AG04450 (cell line): ENCODE data around the gene GRB7. TPM values are rescaled to one million over a fixed set of nuclear protein-coding genes. Genes with fewer than 3 reads are reported as not detected.
"Not testable (repeated sequence)": the region's sequence is repeated elsewhere in the genome, so short reads cannot be mapped to it uniquely, and the experiment has no call there.

ENCODE experiments used
- CTCF ChIA-PET: fragments of 300-600, 350-600 bp; formaldehyde crosslinking; extraction: SDS; loops from one replicate; lab custom pipeline; 2022; ENCODE audit warnings: antibody characterized with exemption, inconsistent platforms; lab: Charles Lee
- POLR2A ChIA-PET: fragments of 350-600 bp; formaldehyde crosslinking; extraction: SDS; loops from one replicate; lab custom pipeline; 2021; ENCODE audit warnings: antibody characterized with exemption, inconsistent platforms; lab: Yijun Ruan, JAX
- DNase-seq: peaks from one replicate; pipeline ENCODE4 v3.0.0-alpha.2; 2011; ENCODE audit warnings: low read depth, low spot score
- H3K27ac ChIP-seq: one replicate; pipeline ENCODE4 v1.5.1; 2012; ENCODE audit warnings: low read depth, low read length, control low read depth
- H3K27me3 ChIP-seq: one replicate; pipeline ENCODE4 v1.6.0; 2012; ENCODE audit warnings: low read length; ENCODE audit not compliant: control insufficient read depth, insufficient read depth
- H3K4me3 ChIP-seq: 2 replicates; pipeline ENCODE4 v1.5.1; 2011; ENCODE audit warnings: mild to moderate bottlenecking, low read depth, low read length, control low read depth
- H3K9me3 ChIP-seq: 2 replicates; pipeline ENCODE4 v1.5.1; 2012; ENCODE audit warnings: low read length; ENCODE audit not compliant: control insufficient read depth, insufficient read depth
- polyA plus RNA-seq: library from polyadenylated mRNA; depleted of rRNA; stranded (reverse); fragments of >200 nt; gene quantifications from 2 replicates; pipeline ENCODE4 v1.2.3, GENCODE V29; 2011
- TF ChIP-seq, protein P1 (sequence below): IDR thresholded peaks from 2 replicates; pipeline ENCODE4 v1.5.1; 2011; ENCODE audit warnings: low read depth, low read length, control low read depth, inconsistent platforms

The GRB7 gene
- polyA plus RNA-seq, 1 experiment: 0.05 TPM

DNA sequence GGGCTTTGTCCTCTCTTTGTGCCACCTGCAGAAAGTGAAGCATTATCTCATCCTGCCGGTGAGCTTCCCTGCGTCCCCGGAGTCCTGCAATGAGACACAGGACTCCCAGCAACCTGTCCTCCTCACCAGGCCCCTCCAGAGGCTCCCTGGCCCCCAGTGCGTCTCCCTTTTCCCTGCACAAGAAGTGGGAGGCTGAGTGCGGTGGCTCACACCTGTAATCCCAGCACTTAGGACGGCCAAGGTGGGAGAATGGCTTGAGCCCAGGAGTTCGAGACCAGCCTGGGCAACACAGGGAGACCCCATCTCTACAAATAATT, 8.4 kb downstream of the GRB7 start:
- Histone ChIP-seq H3K4me3 (no peak overlapping the region), H3K27me3 (peaks cover 21% of the 10 kb centered on the region), H3K27ac (no peak overlapping the region), H3K9me3 (no peaks in the 10 kb centered on the region)
- ChIA-PET CTCF (no interaction called here), POLR2A (interaction anchor here (0.7 kb wide), 1 partner anchor 90 kb away, joined by 3 read pairs; no protein-coding TSS in a partner anchor)
- TF ChIP-seq, protein P1, sequence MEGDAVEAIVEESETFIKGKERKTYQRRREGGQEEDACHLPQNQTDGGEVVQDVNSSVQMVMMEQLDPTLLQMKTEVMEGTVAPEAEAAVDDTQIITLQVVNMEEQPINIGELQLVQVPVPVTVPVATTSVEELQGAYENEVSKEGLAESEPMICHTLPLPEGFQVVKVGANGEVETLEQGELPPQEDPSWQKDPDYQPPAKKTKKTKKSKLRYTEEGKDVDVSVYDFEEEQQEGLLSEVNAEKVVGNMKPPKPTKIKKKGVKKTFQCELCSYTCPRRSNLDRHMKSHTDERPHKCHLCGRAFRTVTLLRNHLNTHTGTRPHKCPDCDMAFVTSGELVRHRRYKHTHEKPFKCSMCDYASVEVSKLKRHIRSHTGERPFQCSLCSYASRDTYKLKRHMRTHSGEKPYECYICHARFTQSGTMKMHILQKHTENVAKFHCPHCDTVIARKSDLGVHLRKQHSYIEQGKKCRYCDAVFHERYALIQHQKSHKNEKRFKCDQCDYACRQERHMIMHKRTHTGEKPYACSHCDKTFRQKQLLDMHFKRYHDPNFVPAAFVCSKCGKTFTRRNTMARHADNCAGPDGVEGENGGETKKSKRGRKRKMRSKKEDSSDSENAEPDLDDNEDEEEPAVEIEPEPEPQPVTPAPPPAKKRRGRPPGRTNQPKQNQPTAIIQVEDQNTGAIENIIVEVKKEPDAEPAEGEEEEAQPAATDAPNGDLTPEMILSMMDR: no peak
- DNase-seq: no peak

DNA sequence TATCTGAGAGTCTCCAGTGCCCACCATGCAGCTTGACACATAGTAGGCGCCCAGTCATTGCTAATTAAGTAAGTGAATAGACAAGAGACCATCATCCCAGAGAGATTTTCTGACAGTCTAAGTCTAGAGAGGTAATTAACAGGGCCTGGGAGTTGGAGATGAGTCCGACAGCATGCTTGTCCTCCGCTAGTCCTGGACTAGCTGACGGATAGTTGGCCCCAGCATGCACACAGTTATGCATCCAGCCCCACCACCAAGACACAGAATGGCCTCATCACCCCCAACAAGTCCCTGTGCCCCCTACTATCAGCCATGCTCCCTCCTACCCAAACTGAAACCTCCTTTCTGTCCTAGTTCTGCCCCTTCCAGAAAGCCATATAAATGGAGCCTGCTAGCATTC, 10.0 kb downstream of the GRB7 start:
- Histone ChIP-seq H3K9me3 (no peaks in the 10 kb centered on the region), H3K27me3 (peaks cover 18% of the 10 kb centered on the region), H3K4me3 (no peak overlapping the region), H3K27ac (no peak overlapping the region)
- CTCF ChIA-PET: no interaction called here
- DNase-seq: no peak
- POLR2A ChIA-PET: no interaction called here
- TF ChIP-seq, protein P1: no peak

DNA sequence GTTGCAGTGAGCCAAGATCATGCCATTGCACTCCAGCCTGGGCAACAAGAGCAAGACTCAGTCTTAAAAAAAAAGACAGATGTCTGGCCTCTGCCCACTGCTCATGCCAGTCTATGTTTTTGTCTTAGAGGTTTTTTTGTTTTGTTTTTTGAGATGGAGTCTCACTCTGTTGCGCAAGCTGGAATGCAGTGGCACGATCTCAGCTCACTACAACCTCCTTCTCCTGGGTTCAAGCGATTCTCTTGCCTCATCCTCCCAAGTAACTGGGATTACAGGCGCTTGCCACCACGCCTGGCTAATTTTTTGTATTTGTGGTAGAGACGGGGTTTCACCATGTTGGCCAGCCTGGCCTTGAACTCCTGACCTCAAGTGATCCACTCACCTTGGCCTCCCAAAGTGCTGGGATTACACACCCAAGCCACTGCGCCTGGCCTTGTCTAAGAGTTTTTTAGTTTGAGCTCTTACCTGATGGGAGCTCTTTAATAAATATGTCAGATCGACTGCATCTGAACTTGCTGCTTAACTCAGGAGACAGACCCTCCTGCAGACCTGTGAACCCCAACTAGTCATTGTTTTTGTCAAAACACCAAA, 10.8 kb downstream of the GRB7 start:
- DNase-seq, H3K27ac ChIP-seq, POLR2A ChIA-PET, H3K4me3 ChIP-seq, H3K9me3 ChIP-seq: not testable (repeated sequence)
- peaks cover 18% of the 10 kb centered on the region for H3K27me3 ChIP-seq
- CTCF ChIA-PET: interaction anchor here (1.0 to 1.6 kb wide), 2 partner anchors 125 to 127 kb away, joined by 3 to 5 read pairs; no protein-coding TSS in a partner anchor

DNA sequence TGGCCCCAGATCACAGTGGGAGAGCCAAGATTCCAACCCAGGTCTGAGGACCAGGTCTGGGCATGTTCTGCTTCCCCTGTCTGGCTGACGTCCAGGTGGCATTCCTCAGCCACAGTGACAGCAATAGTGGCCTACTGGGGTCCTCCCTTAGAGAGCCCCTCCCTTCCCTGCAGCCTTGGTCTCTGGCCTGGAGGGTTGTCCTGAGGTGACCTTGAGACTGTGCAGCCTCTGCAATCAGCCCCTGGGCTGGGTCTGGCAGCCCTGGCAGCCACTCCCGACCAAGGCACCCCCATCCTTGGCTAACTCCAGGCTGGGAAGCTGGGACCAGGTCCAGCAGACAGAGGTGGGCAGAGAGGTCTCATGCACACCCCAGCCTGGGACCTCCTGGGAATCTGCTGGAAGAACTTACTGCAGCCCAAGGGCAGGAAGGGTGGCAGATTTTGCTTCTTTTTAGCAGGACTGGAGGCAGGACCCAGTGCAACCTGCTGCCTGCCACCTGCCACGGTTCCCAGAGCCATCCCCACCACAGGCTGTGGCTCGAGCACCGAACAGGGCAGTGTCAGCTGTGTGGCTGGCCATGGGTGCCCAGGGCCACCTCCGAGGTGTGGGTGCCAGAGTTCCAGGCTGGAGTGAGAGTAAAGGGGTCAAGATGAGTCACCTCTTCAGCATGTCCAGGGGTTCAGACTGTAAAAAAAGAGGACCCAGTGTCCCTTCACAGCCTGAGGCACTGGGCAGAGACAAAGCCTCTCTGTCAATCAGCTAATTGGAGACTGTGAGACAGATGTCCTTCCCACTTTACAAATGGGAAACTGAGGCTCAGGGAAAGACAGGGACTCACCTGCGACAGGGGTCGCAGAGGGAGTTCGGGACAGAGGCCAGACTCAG, 12.6 kb downstream of the GRB7 start:
- no peak overlapping the region for H3K27ac ChIP-seq
- CTCF ChIA-PET: interaction anchor here (1.6 to 1.9 kb wide), 2 partner anchors 128 to 203 kb away, joined by 4 to 5 read pairs; no protein-coding TSS in a partner anchor
- H3K9me3 ChIP-seq: no peaks in the 10 kb centered on the region
- TF ChIP-seq, protein P1: no peak
- no peak overlapping the region for H3K4me3 ChIP-seq
- peaks cover 11% of the 10 kb centered on the region for H3K27me3 ChIP-seq
- POLR2A ChIA-PET: no interaction called here
- no peak for DNase-seq

DNA sequence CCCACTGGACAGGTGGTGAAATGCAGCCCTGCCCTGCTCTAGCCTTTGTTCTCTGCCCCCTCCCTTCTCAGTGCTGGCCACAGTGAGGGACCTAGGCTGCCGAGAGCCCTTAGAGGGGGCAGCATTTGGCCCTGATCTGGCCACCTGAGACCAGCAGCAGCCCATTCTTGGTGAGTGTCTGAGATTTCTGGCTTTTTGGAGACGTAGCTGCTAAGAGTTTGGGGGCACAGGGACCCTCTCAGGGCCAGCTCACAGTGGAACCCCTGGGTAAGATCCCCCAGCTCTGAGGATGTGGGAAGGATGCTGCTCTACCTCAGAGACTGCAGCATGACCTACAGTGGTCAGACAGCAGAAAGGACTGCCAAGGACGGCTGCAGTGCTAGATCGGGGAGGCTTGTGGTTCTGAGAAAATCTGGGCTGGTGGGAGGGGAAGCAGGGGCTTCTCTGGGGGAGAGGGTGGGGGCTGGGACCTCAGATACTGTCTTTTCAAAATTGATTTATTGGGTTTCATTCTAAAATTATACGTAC, 13.3 kb downstream of the GRB7 start:
- Histone ChIP-seq H3K27ac (no peak overlapping the region), H3K27me3 (peaks cover 11% of the 10 kb centered on the region), H3K4me3 (no peak overlapping the region), H3K9me3 (no peaks in the 10 kb centered on the region)
- CTCF ChIA-PET: no interaction called here
- DNase-seq: no peak
- TF ChIP-seq, protein P1: no peak
- POLR2A ChIA-PET: no interaction called here
